22Rv1 (cell line): ENCODE results near the gene PIGS.
A peak's percentile ranks its signal among the peaks of the same experiment; 100 is the strongest.

Experiments used
- H3K27ac ChIP-seq: fragments of 450-650 bp; 2 replicates; pipeline ENCODE4 v1.5.1; 2017
- CTCF ChIP-seq: fragments of 450-650 bp; IDR thresholded peaks from 2 replicates; pipeline ENCODE4 v1.5.1; 2017; ENCODE audit warnings: mild to moderate bottlenecking
- ZFX ChIP-seq: fragments of 450-650 bp; IDR thresholded peaks from 2 replicates; pipeline ENCODE4 v1.6.1; 2017; ENCODE audit warnings: antibody characterized with exemption, borderline replicate concordance

PIGS gene

GRCh38 chr17:28534740-28535375 lies 36.5 kb downstream of the PIGS start:
- TF ChIP-seq CTCF (no peak), ZFX (no peak)
- peak overlapping the region; percentile 38; the same call in 1 of the 2 replicates for H3K27ac ChIP-seq

- TF ChIP-seq CTCF (no peak), ZFX (no peak)
- H3K27ac ChIP-seq: no peak overlapping the region
These were observed 38.1 kb downstream of the PIGS start for GRCh38 chr17:28533091-28533807.

- TF ChIP-seq ZFX: no peak
- no peak for TF ChIP-seq CTCF
- H3K27ac ChIP-seq: no peak overlapping the region
These were observed 39.0 kb downstream of the PIGS start for GRCh38 chr17:28532050-28532960.

GRCh38 chr17:28530926-28531325 lies 40.4 kb downstream of the PIGS start:
- TF ChIP-seq CTCF: no peak
- TF ChIP-seq ZFX: no peak
- no peak overlapping the region for H3K27ac ChIP-seq

GRCh38 chr17:28530250-28530649 lies 41.1 kb downstream of the PIGS start:
- TF ChIP-seq CTCF (no peak), ZFX (no peak)
- no peak overlapping the region for H3K27ac ChIP-seq

- TF ChIP-seq ZFX: no peak
- TF ChIP-seq CTCF: no peak
- H3K27ac ChIP-seq: no peak overlapping the region
These were observed 42.3 kb downstream of the PIGS start for GRCh38 chr17:28529013-28529400.
